C4-2B (cell line): ENCODE results near the gene F12.

Source experiments
- H3K27ac ChIP-seq: fragments of 450-650 bp; 2 replicates; pipeline ENCODE4 v1.5.1; 2017
- CTCF ChIP-seq: fragments of 450-650 bp; conservative IDR thresholded peaks from 2 replicates; pipeline ENCODE4 v1.5.1; 2017; ENCODE audit warnings: mild to moderate bottlenecking
- ZFX ChIP-seq: fragments of 450-650 bp; IDR thresholded peaks from 2 replicates; pipeline ENCODE4 v1.6.1; 2017

F12 gene

GRCh38 chr5:177444106-177445051 is 35.0 kb upstream of the F12 start:
- TF ChIP-seq CTCF = no peak
- TF ChIP-seq ZFX = no peak
- H3K27ac ChIP-seq = no peak overlapping the region

- H3K27ac ChIP-seq = no peak overlapping the region
These were observed 34.0 kb upstream of the F12 start for GRCh38 chr5:177443144-177443983.

GRCh38 chr5:177442066-177442826 is 32.9 kb upstream of the F12 start:
- H3K27ac ChIP-seq = no peak overlapping the region
- no peak for TF ChIP-seq CTCF
- no peak for TF ChIP-seq ZFX

More at GRCh38 chr5:177443144-177443983, 34.0 kb upstream of the F12 start:
- TF ChIP-seq CTCF (no peak), ZFX (no peak)

- H3K27ac ChIP-seq = no peak overlapping the region
- no peak for TF ChIP-seq CTCF
These were observed 31.8 kb upstream of the F12 start for GRCh38 chr5:177440990-177441780.

- TF ChIP-seq CTCF (no peak), ZFX (no peak)
- H3K27ac ChIP-seq = no peak overlapping the region
These were observed 31.0 kb upstream of the F12 start for GRCh38 chr5:177440211-177440989.

- TF ChIP-seq CTCF (no peak), ZFX (no peak)
- no peak overlapping the region for H3K27ac ChIP-seq
These were observed 30.2 kb upstream of the F12 start for GRCh38 chr5:177439518-177440053.
